Measurements from ENCODE around the gene EIF3I. TPM values are rescaled to one million over a fixed set of nuclear protein-coding genes. Genes with fewer than 3 reads are reported as not detected.

The EIF3I gene
- polyA plus RNA-seq, 3 donors, result 126 to 162 (median 151) TPM

- Mint-ChIP-seq H3K9me3 (peaks cover 0 to 3% (median 0%) of the 10 kb centered on the region in 7 donors), H3K27ac (no peak overlapping the region), H3K36me3 (no peaks in the 10 kb centered on the region), H3K27me3 (ENCODE audit: low read depth in 3 of 3) (peaks cover 24 to 33% (median 29%) of the 10 kb centered on the region in 3 donors), H3K4me1 (peaks cover 24% of the 10 kb centered on the region), H3K4me3 (peak overlapping the region; percentile 72 to 88)
- Histone ChIP-seq H3K4me2 (replicated peaks; ENCODE audit: extremely low read depth, low read length, poor library complexity, severe bottlenecking) (peak overlapping the region; percentile 71), H3K9ac (ENCODE audit: insufficient read depth, low read length, poor library complexity, severe bottlenecking) (no peak overlapping the region), H3K4me1 (ENCODE audit: control insufficient read depth in 1 of 2, insufficient read depth in 2 of 2, low read length in 2 of 2) (peaks cover 20 to 29% of the 10 kb centered on the region in 2 donors), H3K79me2 (ENCODE audit: insufficient read depth, low read length) (no peaks in the 10 kb centered on the region), H4K20me1 (ENCODE audit: insufficient read depth, low read length) (no peaks in the 10 kb centered on the region), H3K27me3 (ENCODE audit: control insufficient read depth in 2 of 2, insufficient read depth in 2 of 2, low read length in 2 of 2) (peaks cover 0 to 30% of the 10 kb centered on the region in 2 donors), H3K36me3 (replicated peaks in 1 of 2; ENCODE audit: control insufficient read depth in 1 of 2, insufficient read depth in 2 of 2, low read length in 2 of 2) (no peaks in the 10 kb centered on the region), H3K27ac (ENCODE audit: low read depth in 1 of 2, low read length in 2 of 2) (no peak overlapping the region), H3K9me3 (replicated peaks in 1 of 2; ENCODE audit: control insufficient read depth in 1 of 2, insufficient read depth in 1 of 2, low read length in 2 of 2) (no peaks in the 10 kb centered on the region), H3K4me3 (replicated peaks in 1 of 3; ENCODE audit: low read depth in 2 of 3, low read length in 3 of 3) (no peak overlapping the region), H2AFZ (ENCODE audit: insufficient read depth, low read depth, low read length, poor library complexity, severe bottlenecking) (no peak overlapping the region)
- WGBS (ENCODE audit: insufficient coverage), result 97% methylated on average over 19 of the region's 20 CpGs
- no peak for DNase-seq
- TF ChIP-seq CTCF (IDR thresholded peaks at IDR 0.05), result no peak
- intact Hi-C loops (cut with micrococcal nuclease), result no loop called here
Measured at GRCh38 chr1:32239790-32240139, 17.6 kb downstream of the EIF3I start.

GRCh38 chr1:32240140-32240951 is 18.1 kb downstream of the EIF3I start:
- intact Hi-C loops (cut with micrococcal nuclease), result no loop called here
- Histone ChIP-seq H3K36me3 (replicated peaks in 1 of 2; ENCODE audit: control insufficient read depth in 1 of 2, insufficient read depth in 2 of 2, low read length in 2 of 2) (no peaks in the 10 kb centered on the region), H3K4me1 (ENCODE audit: control insufficient read depth in 1 of 2, insufficient read depth in 2 of 2, low read length in 2 of 2) (peaks cover 20 to 29% of the 10 kb centered on the region in 2 donors), H3K79me2 (ENCODE audit: insufficient read depth, low read length) (no peaks in the 10 kb centered on the region), H4K20me1 (ENCODE audit: insufficient read depth, low read length) (no peaks in the 10 kb centered on the region), H3K9ac (ENCODE audit: insufficient read depth, low read length, poor library complexity, severe bottlenecking) (no peak overlapping the region), H3K27ac (ENCODE audit: low read depth in 1 of 2, low read length in 2 of 2) (no peak overlapping the region), H3K9me3 (replicated peaks in 1 of 2; ENCODE audit: control insufficient read depth in 1 of 2, insufficient read depth in 1 of 2, low read length in 2 of 2) (no peaks in the 10 kb centered on the region), H3K4me2 (replicated peaks; ENCODE audit: extremely low read depth, low read length, poor library complexity, severe bottlenecking) (peak overlapping the region; percentile 71), H3K4me3 (replicated peaks in 1 of 3; ENCODE audit: low read depth in 2 of 3, low read length in 3 of 3) (peak overlapping the region; percentile 12 to 68 (median 33)), H2AFZ (ENCODE audit: insufficient read depth, low read depth, low read length, poor library complexity, severe bottlenecking) (peak overlapping the region; percentile 85), H3K27me3 (ENCODE audit: control insufficient read depth in 2 of 2, insufficient read depth in 2 of 2, low read length in 2 of 2) (peaks cover 0 to 30% of the 10 kb centered on the region in 2 donors)
- DNase-seq, result peak in 2 of 3 donors; percentile 57 to 72
- peaks cover 0 to 3% (median 1%) of the 10 kb centered on the region in 7 donors for H3K9me3 Mint-ChIP-seq
- 8% methylated on average over 61 of the region's 62 CpGs for WGBS (ENCODE audit: insufficient coverage)
- H3K4me3 Mint-ChIP-seq, result peak overlapping the region; percentile 72 to 88
- TF ChIP-seq CTCF (IDR thresholded peaks at IDR 0.05), result no peak
- no peaks in the 10 kb centered on the region for H3K36me3 Mint-ChIP-seq
- H3K27me3 Mint-ChIP-seq (ENCODE audit: low read depth in 3 of 3), result peaks cover 24 to 33% (median 29%) of the 10 kb centered on the region in 3 donors
- peak overlapping the region in 2 of 7 donors; percentile 11 to 45 for H3K27ac Mint-ChIP-seq
- peaks cover 24% of the 10 kb centered on the region for H3K4me1 Mint-ChIP-seq

All from CD14-positive monocyte (primary cell).